ENCODE results near the gene OTOP1.

GRCh38 chr4:4274226-4274625 lies 47.5 kb upstream of the OTOP1 start:
- no peak for TF ChIP-seq CTCF (IDR thresholded peaks at IDR 0.05; ENCODE audit: low read length)
- no peak for TF ChIP-seq EZH2phosphoT487 (IDR thresholded peaks at IDR 0.05; ENCODE audit: low read length)
- TF ChIP-seq EZH2 (optimal IDR thresholded peaks at IDR 0.05; ENCODE audit: low read depth, low read length) = no peak

Data from MM.1S (cell line).